ENCODE results near the gene ARRB2. TPM values are rescaled to one million over a fixed set of nuclear protein-coding genes. Genes with fewer than 3 reads are reported as not detected.

ARRB2 gene
- total and polyA plus RNA-seq, 2 experiments from 2014 or later = 3.7 to 4.1 TPM

DNA sequence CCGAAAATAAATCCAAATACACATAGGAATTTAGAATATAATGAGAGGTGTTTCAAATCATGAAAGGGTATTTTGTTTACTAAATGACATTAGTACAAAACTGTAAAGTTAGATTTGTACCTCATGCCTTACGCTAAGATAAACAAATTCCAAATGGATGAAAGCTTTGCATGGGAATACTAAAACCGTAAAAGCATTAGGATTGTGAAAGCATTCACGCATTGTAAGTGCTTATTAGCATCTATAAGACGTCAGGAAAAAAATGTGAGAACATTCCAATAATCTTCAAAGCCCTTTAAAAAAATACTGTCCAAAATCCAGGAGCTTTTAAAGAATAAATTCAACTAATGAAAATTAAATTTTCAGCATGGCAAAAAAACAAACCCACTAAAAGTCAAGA, 44.1 kb upstream of the ARRB2 start:
- Histone ChIP-seq H3K4me1 (ENCODE audit: insufficient read depth) (no peaks in the 10 kb centered on the region), H3K9me3 (ENCODE audit: low read depth) (no peaks in the 10 kb centered on the region), H3K27ac (no peak overlapping the region), H3K4me3 (no peak overlapping the region), H4K20me1 (ENCODE audit: insufficient read depth) (no peaks in the 10 kb centered on the region), H3K27me3 (replicated peaks; ENCODE audit: insufficient read depth) (peaks cover 20% of the 10 kb centered on the region), H3K79me2 (ENCODE audit: insufficient read depth) (no peaks in the 10 kb centered on the region), H2AFZ (no peak overlapping the region), H3F3A (ENCODE audit: insufficient read depth) (no peaks in the 10 kb centered on the region), H3K36me3 (ENCODE audit: low read depth) (no peaks in the 10 kb centered on the region), H3K9ac (no peak overlapping the region), H3K4me2 (ENCODE audit: unreplicated experiment) (no peak overlapping the region), H3K9me2 (ENCODE audit: insufficient read depth) (no peaks in the 10 kb centered on the region)
- WGBS, 2 experiments (ENCODE audit: low coverage in 1 of 2, low lambda C conversion rate in 2 of 2, missing lambda C conversion rate in 2 of 2) = 68% methylated on average over 5 of the region's 5 CpGs
- DNase-seq = no peak
- in situ Hi-C loops (cut with MboI) = no loop called here
- no peak for TF ChIP-seq EZH2 (IDR thresholded peaks at IDR 0.05; ENCODE audit: insufficient read depth, poor library complexity, severe bottlenecking)
- no peak for TF ChIP-seq EZH2phosphoT487 (IDR thresholded peaks at IDR 0.05; ENCODE audit: insufficient read depth, low read depth)

DNA sequence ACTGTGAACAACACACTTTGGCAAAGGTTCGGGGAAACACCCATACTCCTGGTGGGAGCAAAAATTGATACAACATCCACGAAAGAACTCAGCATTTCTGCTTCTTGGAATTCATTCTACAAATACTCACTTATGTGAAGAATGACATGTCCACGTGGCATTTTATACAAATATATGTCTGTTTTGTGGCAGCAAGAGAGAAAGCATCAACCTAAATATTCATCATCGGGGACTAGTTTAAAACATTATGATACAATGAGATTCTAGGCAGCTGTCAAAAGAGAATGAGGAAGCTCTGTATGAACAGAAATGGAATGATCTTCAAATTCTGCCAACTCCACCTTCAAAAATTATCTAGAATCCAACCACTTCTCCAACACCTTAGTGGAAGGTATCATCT, 43.3 kb upstream of the ARRB2 start:
- Histone ChIP-seq H3K4me3 (no peak overlapping the region), H3K9me2 (ENCODE audit: insufficient read depth) (no peaks in the 10 kb centered on the region), H4K20me1 (ENCODE audit: insufficient read depth) (no peaks in the 10 kb centered on the region), H3K79me2 (ENCODE audit: insufficient read depth) (no peaks in the 10 kb centered on the region), H3K9me3 (ENCODE audit: low read depth) (no peaks in the 10 kb centered on the region), H3F3A (ENCODE audit: insufficient read depth) (no peaks in the 10 kb centered on the region), H3K4me1 (ENCODE audit: insufficient read depth) (no peaks in the 10 kb centered on the region), H3K36me3 (ENCODE audit: low read depth) (peaks cover 3% of the 10 kb centered on the region; the same call in 1 of the 2 replicates), H3K27ac (no peak overlapping the region), H3K27me3 (replicated peaks; ENCODE audit: insufficient read depth) (peaks cover 20% of the 10 kb centered on the region), H3K4me2 (ENCODE audit: unreplicated experiment) (no peak overlapping the region), H2AFZ (no peak overlapping the region), H3K9ac (no peak overlapping the region)
- WGBS, 2 experiments (ENCODE audit: low coverage in 1 of 2, low lambda C conversion rate in 2 of 2, missing lambda C conversion rate in 2 of 2) = 53 to 58% methylated on average over 4 of the region's 4 CpGs
- DNase-seq = no peak
- TF ChIP-seq EZH2 (IDR thresholded peaks at IDR 0.05; ENCODE audit: insufficient read depth, poor library complexity, severe bottlenecking) (no peak), EZH2phosphoT487 (IDR thresholded peaks at IDR 0.05; ENCODE audit: insufficient read depth, low read depth) (no peak)
- in situ Hi-C loops (cut with MboI) = no loop called here

GRCh38 chr17:4672055-4672630, 38.3 kb upstream of the ARRB2 start:
- Histone ChIP-seq H3K4me3 (no peak overlapping the region), H4K20me1 (ENCODE audit: insufficient read depth) (no peaks in the 10 kb centered on the region), H3K9me3 (ENCODE audit: low read depth) (no peaks in the 10 kb centered on the region), H3K4me1 (ENCODE audit: insufficient read depth) (no peaks in the 10 kb centered on the region), H3K27me3 (replicated peaks; ENCODE audit: insufficient read depth) (no peaks in the 10 kb centered on the region), H3K79me2 (ENCODE audit: insufficient read depth) (no peaks in the 10 kb centered on the region), H3K9me2 (ENCODE audit: insufficient read depth) (no peaks in the 10 kb centered on the region), H3K27ac (no peak overlapping the region), H3F3A (ENCODE audit: insufficient read depth) (no peaks in the 10 kb centered on the region), H3K9ac (no peak overlapping the region), H3K4me2 (ENCODE audit: unreplicated experiment) (no peak overlapping the region), H2AFZ (no peak overlapping the region), H3K36me3 (ENCODE audit: low read depth) (peaks cover 5% of the 10 kb centered on the region; the same call in 1 of the 2 replicates)
- TF ChIP-seq EZH2phosphoT487 (IDR thresholded peaks at IDR 0.05; ENCODE audit: insufficient read depth, low read depth) (no peak), EZH2 (IDR thresholded peaks at IDR 0.05; ENCODE audit: insufficient read depth, poor library complexity, severe bottlenecking) (no peak)
- WGBS, 2 experiments (ENCODE audit: low coverage in 1 of 2, low lambda C conversion rate in 2 of 2, missing lambda C conversion rate in 2 of 2) = 95 to 100% methylated on average over 5 to 9 of the region's 9 CpGs
- in situ Hi-C loops (cut with MboI) = no loop called here
- no peak for DNase-seq

GRCh38 chr17:4672751-4673150, 37.7 kb upstream of the ARRB2 start:
- H3K36me3 ChIP-seq (ENCODE audit: low read depth) = peaks cover 7% of the 10 kb centered on the region; the same call in 1 of the 2 replicates
- no peak overlapping the region for H3K4me2 ChIP-seq (ENCODE audit: unreplicated experiment)
- H3K9me3 ChIP-seq (ENCODE audit: low read depth) = no peaks in the 10 kb centered on the region
- no peaks in the 10 kb centered on the region for H3K9me2 ChIP-seq (ENCODE audit: insufficient read depth)
- 90 to 92% methylated on average over 6 to 8 of the region's 8 CpGs for WGBS, 2 experiments (ENCODE audit: low coverage in 1 of 2, low lambda C conversion rate in 2 of 2, missing lambda C conversion rate in 2 of 2)
- no peaks in the 10 kb centered on the region for H4K20me1 ChIP-seq (ENCODE audit: insufficient read depth)
- no peaks in the 10 kb centered on the region for H3F3A ChIP-seq (ENCODE audit: insufficient read depth)
- H3K27ac ChIP-seq = no peak overlapping the region
- no peaks in the 10 kb centered on the region for H3K79me2 ChIP-seq (ENCODE audit: insufficient read depth)
- H2AFZ ChIP-seq = no peak overlapping the region
- H3K9ac ChIP-seq = no peak overlapping the region
- TF ChIP-seq EZH2phosphoT487 (IDR thresholded peaks at IDR 0.05; ENCODE audit: insufficient read depth, low read depth) (no peak), EZH2 (IDR thresholded peaks at IDR 0.05; ENCODE audit: insufficient read depth, poor library complexity, severe bottlenecking) (no peak)
- in situ Hi-C loops (cut with MboI) = no loop called here
- no peak for DNase-seq
- H3K27me3 ChIP-seq (replicated peaks; ENCODE audit: insufficient read depth) = no peaks in the 10 kb centered on the region
- no peaks in the 10 kb centered on the region for H3K4me1 ChIP-seq (ENCODE audit: insufficient read depth)
- no peak overlapping the region for H3K4me3 ChIP-seq
